ENCODE results near the gene DOK3. TPM values are rescaled to one million over a fixed set of nuclear protein-coding genes. Genes with fewer than 3 reads are reported as not detected.

DOK3 gene
- total RNA-seq, 1 experiment from 2014 or later = 14.5 TPM

DNA sequence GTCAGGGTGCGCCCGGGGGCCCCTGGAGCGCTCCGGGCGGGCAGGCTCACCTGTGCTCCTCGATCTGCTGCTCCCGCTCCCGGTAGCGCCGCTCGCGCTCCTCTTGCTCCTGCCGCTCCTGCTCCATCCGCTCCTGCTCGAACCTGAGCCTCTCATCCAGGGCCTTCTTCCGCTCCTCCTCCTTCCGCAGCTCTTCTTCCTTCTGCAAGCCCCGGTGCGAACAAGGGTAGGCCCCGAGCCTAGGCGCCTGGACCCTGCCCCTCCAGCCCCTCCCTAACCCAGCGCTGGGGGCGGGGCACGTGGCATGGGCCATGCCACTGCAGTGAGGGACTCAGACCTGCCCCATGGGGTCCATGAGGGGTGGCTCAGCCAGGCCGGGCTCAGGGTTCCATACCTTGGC lies 42.8 kb downstream of the DOK3 start:
- BruUV-seq (replicated peaks) = no TSS peak
- H3K9me3 Mint-ChIP-seq (ENCODE audit: low read depth, unreplicated experiment) = no peaks in the 10 kb centered on the region

DNA sequence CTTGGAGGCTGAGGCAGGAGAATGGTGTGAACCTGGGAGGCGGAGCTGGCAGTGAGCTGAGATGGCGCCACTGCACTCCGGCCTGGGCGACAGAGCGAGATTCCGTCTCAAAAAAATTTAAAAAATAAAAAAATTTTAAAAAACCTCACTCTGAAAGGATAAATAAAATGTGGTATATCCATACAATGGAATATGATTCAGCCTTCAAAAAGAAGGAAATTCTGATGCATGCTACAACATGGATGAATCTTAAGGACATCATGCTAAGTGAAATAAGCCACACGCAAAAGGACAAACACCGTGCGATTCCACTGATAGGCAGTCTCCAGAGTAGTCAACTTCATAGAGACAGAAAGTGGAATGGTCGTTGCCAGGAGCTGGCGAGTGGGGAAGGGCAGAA lies 44.6 kb downstream of the DOK3 start:
- TF ChIP-seq, protein P1, sequence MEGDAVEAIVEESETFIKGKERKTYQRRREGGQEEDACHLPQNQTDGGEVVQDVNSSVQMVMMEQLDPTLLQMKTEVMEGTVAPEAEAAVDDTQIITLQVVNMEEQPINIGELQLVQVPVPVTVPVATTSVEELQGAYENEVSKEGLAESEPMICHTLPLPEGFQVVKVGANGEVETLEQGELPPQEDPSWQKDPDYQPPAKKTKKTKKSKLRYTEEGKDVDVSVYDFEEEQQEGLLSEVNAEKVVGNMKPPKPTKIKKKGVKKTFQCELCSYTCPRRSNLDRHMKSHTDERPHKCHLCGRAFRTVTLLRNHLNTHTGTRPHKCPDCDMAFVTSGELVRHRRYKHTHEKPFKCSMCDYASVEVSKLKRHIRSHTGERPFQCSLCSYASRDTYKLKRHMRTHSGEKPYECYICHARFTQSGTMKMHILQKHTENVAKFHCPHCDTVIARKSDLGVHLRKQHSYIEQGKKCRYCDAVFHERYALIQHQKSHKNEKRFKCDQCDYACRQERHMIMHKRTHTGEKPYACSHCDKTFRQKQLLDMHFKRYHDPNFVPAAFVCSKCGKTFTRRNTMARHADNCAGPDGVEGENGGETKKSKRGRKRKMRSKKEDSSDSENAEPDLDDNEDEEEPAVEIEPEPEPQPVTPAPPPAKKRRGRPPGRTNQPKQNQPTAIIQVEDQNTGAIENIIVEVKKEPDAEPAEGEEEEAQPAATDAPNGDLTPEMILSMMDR (IDR thresholded peaks at IDR 0.05; ENCODE audit: unreplicated experiment) = no peak
- no peak overlapping the region for H3K4me3 Mint-ChIP-seq (ENCODE audit: low read depth, unreplicated experiment)
- BruUV-seq (replicated peaks) = no TSS peak
- H3K36me3 Mint-ChIP-seq (ENCODE audit: insufficient read depth, unreplicated experiment) = peaks cover 88% of the 10 kb centered on the region
- no peaks in the 10 kb centered on the region for H3K9me3 Mint-ChIP-seq (ENCODE audit: low read depth, unreplicated experiment)
- CTCF ChIA-PET = interaction anchor here (0.7 kb wide), 1 partner anchor 39 kb away, joined by 3 read pairs; no protein-coding TSS in a partner anchor
- peaks cover 10% of the 10 kb centered on the region for H3K4me1 Mint-ChIP-seq (ENCODE audit: low read depth, unreplicated experiment)
- no peak for DNase-seq
- intact Hi-C loops (cut with micrococcal nuclease; ENCODE audit: unreplicated experiment) = no loop called here
- H3K27me3 Mint-ChIP-seq (ENCODE audit: unreplicated experiment) = no peaks in the 10 kb centered on the region
- H3K27ac Mint-ChIP-seq (ENCODE audit: unreplicated experiment) = no peak overlapping the region

More for the DNA sequence above, 42.8 kb downstream of the DOK3 start:
- Mint-ChIP-seq H3K27me3 (ENCODE audit: unreplicated experiment) (no peaks in the 10 kb centered on the region), H3K36me3 (ENCODE audit: insufficient read depth, unreplicated experiment) (peaks cover 90% of the 10 kb centered on the region), H3K4me1 (ENCODE audit: low read depth, unreplicated experiment) (peaks cover 26% of the 10 kb centered on the region), H3K4me3 (ENCODE audit: low read depth, unreplicated experiment) (no peak overlapping the region), H3K27ac (ENCODE audit: unreplicated experiment) (no peak overlapping the region)
- CTCF ChIA-PET = interaction anchor here (0.7 kb wide), 1 partner anchor 30 kb away, joined by 4 read pairs; no protein-coding TSS in a partner anchor
- TF ChIP-seq, protein P1 (IDR thresholded peaks at IDR 0.05; ENCODE audit: unreplicated experiment) = no peak
- intact Hi-C loops (cut with micrococcal nuclease; ENCODE audit: unreplicated experiment) = no loop called here
- DNase-seq = no peak

DNA sequence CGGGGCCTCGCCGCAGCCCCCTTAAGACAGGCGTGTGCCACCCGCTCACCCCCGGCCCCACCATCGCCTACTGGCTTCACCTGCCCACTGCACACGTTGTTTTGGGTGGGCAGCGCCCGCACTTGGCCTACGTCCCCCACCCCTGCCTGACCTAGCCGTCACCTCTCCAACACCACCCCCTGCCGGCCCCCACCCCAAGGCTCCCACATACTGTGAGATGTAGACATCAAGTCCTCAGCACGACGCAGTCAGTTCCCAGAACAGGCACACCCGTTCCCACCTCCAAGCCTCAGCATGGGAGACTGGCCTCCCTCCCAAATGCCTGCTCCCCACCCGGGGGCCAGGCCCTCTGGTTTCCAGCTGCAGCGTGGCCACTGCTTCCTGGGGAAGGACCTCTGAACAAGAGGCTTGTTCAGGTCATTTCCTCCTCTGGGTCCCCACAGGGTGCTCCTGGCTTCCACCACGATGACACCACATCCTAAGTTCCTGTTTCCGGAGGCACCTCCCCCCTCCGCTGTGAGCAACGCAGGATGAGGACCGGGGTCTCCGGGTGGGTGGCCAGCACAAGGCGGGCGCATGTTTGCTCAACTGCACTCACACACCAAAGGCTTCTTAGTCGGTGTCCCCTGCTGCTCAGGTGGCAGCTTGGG lies 47.5 kb downstream of the DOK3 start:
- Mint-ChIP-seq H3K27ac (ENCODE audit: unreplicated experiment) (no peak overlapping the region), H3K4me1 (ENCODE audit: low read depth, unreplicated experiment) (peaks cover under 1% of the 10 kb centered on the region), H3K36me3 (ENCODE audit: insufficient read depth, unreplicated experiment) (peaks cover 93% of the 10 kb centered on the region), H3K9me3 (ENCODE audit: low read depth, unreplicated experiment) (no peaks in the 10 kb centered on the region), H3K4me3 (ENCODE audit: low read depth, unreplicated experiment) (no peak overlapping the region), H3K27me3 (ENCODE audit: unreplicated experiment) (no peaks in the 10 kb centered on the region)
- intact Hi-C loops (cut with micrococcal nuclease; ENCODE audit: unreplicated experiment) = no loop called here
- BruUV-seq (replicated peaks) = no TSS peak
- TF ChIP-seq, protein P1 (IDR thresholded peaks at IDR 0.05; ENCODE audit: unreplicated experiment) = no peak
- no peak for DNase-seq
- CTCF ChIA-PET = no interaction called here

DNA sequence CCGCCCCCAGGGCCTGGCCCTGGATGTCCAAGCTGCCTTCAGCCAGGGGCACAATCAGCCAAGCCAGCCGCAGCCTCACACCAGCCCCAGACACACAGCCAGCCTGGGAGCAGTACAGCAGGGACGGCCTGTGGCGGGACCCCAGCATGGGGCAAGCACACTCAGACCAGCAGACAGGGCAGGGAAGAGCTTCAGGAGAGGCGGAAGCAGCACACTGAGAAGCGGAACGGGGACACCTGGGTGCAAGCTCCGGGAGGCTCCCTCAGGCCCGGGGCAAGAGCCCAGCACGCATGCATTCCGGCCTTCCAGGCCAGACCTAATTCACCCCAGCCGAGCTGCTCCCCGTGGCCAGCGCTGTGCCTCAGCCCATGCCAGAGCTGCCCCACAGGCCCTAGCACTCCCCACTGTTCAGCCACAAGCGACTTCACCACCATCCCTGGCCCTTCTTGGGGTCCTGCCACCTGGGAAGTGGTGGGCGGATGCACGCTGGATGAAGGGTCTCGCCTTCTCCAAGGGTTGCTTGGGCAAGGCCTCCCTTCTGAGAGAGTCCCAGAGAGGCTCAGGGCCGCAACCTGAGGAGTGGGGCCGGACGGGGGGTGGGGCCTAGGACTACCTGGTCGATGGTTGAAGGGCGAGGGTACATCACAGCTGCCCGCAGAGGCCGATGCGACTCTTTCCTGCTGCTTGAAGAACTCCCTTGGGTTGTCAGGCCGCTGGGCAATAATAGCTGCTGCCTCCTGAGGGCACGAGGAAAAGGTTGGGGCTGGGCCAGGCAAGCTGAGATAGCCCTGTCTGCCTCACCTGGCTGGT lies 49.6 kb downstream of the DOK3 start:
- BruUV-seq (replicated peaks) = no TSS peak
- no peaks in the 10 kb centered on the region for H3K27me3 Mint-ChIP-seq (ENCODE audit: unreplicated experiment)
- no peak overlapping the region for H3K27ac Mint-ChIP-seq (ENCODE audit: unreplicated experiment)
- peaks cover 94% of the 10 kb centered on the region for H3K36me3 Mint-ChIP-seq (ENCODE audit: insufficient read depth, unreplicated experiment)
- CTCF ChIA-PET = no interaction called here
- no peak for DNase-seq
- intact Hi-C loops (cut with micrococcal nuclease; ENCODE audit: unreplicated experiment) = loop anchor here (10.0 kb wide), 1 partner anchor 345 kb away; no protein-coding TSS in a partner anchor
- no peak overlapping the region for H3K4me3 Mint-ChIP-seq (ENCODE audit: low read depth, unreplicated experiment)
- H3K9me3 Mint-ChIP-seq (ENCODE audit: low read depth, unreplicated experiment) = no peaks in the 10 kb centered on the region
- TF ChIP-seq, protein P1 (IDR thresholded peaks at IDR 0.05; ENCODE audit: unreplicated experiment) = no peak
- peaks cover 12% of the 10 kb centered on the region for H3K4me1 Mint-ChIP-seq (ENCODE audit: low read depth, unreplicated experiment)
